Activated CD8-positive, alpha-beta T cell treated with anti-CD3 and anti-CD28 coated beads, Interleukin-2, amount 10 ng/mL, durations not matched to agents 7 days and 5 days (primary cell): ENCODE results near the gene BRI3BP. TPM values are rescaled to one million over a fixed set of nuclear protein-coding genes. Genes with fewer than 3 reads are reported as not detected.
"Not testable (repeated sequence)": the region's sequence is repeated elsewhere in the genome, so short reads cannot be mapped to it uniquely, and the experiment has no call there.

Experiments
- ATAC-seq: fragments of 150-1000 bp; cut with Tn5 transposase; one replicate; pipeline ENCODE4 v1.10.0; 2021; ENCODE audit warnings: moderate library complexity
- CTCF ChIA-PET: fragments of 350-600 bp; sonication (Branson Sonifier 250); formaldehyde crosslinking; loops from one replicate; lab custom pipeline; 2021; ENCODE audit warnings: antibody characterized with exemption; lab: Charles Lee
- POLR2A ChIA-PET: fragments of 350-600 bp; sonication (Branson Sonifier 250); formaldehyde crosslinking; loops from one replicate; lab custom pipeline; 2021; ENCODE audit warnings: antibody characterized with exemption; lab: Charles Lee
- DNase-seq: peaks from one replicate; pipeline ENCODE4 v3.0.0-alpha.2; 2020
- H3K27ac Mint-ChIP-seq: one replicate; pipeline ENCODE4 v1.8.0; 2021; ENCODE audit warnings: mild to moderate bottlenecking, mixed read lengths
- H3K27me3 Mint-ChIP-seq: one replicate; pipeline ENCODE4 v1.8.0; 2021; ENCODE audit warnings: low read depth, mixed read lengths
- H3K36me3 Mint-ChIP-seq: one replicate; pipeline ENCODE4 v1.8.0; 2021; ENCODE audit warnings: low read depth, mixed read lengths
- H3K4me1 Mint-ChIP-seq: one replicate; pipeline ENCODE4 v1.8.0; 2021; ENCODE audit warnings: low read depth, mixed read lengths
- H3K4me3 Mint-ChIP-seq: one replicate; pipeline ENCODE4 v1.8.0; 2021; ENCODE audit warnings: mild to moderate bottlenecking, mixed read lengths
- H3K9me3 Mint-ChIP-seq: one replicate; pipeline ENCODE4 v1.8.0; 2022; ENCODE audit warnings: mixed read lengths; ENCODE audit not compliant: insufficient read depth
- total RNA-seq, 2 experiments: library from RNA; stranded (reverse); gene quantifications; one replicate each; pipeline ENCODE4 v1.2.3, GENCODE V29; 2021

The BRI3BP gene
- total RNA-seq, 2 experiments from 2014 or later: 26.5 to 27.0 TPM

DNA sequence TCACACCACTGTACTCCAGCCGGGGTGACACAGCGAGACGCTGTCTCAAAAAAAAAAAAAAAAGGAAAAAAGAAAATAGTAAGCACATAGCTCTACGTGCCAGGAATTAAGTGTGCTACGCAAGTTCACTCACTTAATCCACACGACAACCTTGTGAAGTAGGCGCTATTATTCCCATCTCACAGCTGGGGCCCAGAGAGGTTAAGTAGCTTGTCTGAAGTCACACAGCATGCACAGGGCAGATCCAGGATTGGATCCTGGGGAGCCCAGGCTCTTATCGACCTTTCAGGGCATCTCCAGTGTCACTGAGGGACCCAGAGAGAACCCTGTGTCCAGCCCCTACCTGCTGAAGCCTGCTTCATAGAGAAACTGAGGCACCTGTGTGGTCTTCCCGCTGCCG, 16.4 kb upstream of the BRI3BP start:
- ATAC-seq (no peak), DNase-seq (no peak)
- ChIA-PET CTCF (no interaction called here), POLR2A (interaction anchor here (1.8 kb wide), 1 partner anchor 12 kb away, joined by 4 read pairs; the partner anchor contains the start of gene DHX37)
- Mint-ChIP-seq H3K27me3 (no peaks in the 10 kb centered on the region), H3K36me3 (peaks cover 51% of the 10 kb centered on the region), H3K9me3 (no peaks in the 10 kb centered on the region), H3K4me3 (no peak overlapping the region), H3K27ac (no peak overlapping the region), H3K4me1 (no peaks in the 10 kb centered on the region)

DNA sequence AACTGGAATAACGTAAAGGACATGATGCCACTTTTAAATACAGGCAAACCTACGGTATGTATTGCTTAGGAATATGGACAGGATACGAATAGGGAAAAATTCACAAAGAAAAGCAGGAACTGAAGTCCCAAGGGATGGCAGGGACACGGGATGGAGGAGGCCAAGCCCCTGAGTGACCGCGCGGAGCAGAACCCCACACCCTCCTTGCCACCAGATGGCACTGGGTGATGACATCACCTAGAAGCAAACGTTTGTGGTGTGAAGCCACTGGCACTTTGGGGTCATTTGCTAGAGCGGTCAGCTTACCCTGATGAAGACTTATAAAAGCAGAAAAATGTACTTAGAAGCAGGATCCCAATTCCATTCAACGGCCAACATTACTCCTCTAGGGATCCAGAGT, 13.9 kb upstream of the BRI3BP start:
- peaks cover 51% of the 10 kb centered on the region for H3K36me3 Mint-ChIP-seq
- CTCF ChIA-PET: no interaction called here
- ATAC-seq: no peak
- POLR2A ChIA-PET: no interaction called here
- H3K9me3 Mint-ChIP-seq: no peaks in the 10 kb centered on the region
- DNase-seq: no peak
- H3K4me3 Mint-ChIP-seq: no peak overlapping the region
- no peaks in the 10 kb centered on the region for H3K27me3 Mint-ChIP-seq
- no peak overlapping the region for H3K27ac Mint-ChIP-seq
- no peaks in the 10 kb centered on the region for H3K4me1 Mint-ChIP-seq

DNA sequence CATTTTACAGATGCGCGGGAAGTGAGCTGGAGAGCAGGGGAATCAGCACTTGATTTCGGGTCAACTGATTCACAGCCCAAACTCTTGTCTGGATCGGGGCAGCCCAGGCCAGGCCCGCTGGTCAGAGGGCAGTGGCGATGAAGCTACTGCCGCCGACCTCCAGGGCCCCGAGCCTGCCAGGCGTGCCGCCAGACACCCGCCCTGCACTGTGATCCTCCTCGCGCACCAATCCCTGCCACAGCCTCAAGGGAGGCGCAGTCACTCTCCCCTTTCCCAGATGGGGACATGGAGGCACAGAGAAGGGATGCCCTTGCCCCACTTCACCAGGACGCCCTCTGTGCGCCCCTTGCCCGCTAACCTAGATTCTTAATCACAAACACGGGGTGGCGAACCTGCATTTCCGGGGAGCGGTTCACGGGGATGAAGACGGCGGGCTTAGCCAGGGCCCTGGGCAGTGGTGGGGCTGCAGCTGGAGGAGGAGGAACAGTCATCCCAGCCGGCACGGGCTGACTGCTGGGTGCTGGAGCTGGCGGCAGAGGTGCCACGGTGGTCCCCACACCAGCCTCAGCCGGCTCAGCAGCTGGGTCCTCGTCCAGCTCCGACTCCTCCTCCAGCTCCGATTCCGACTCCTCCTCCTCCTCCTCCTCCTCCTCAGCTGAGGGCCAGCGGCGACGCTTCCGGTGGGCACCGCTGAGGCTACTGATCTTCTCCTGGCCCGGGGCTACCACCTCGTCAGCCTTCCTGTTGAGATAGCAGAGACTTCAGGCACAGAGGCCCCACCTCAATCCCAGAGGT, 13.2 kb upstream of the BRI3BP start:
- H3K4me3 Mint-ChIP-seq: no peak overlapping the region
- POLR2A ChIA-PET: no interaction called here
- ATAC-seq: no peak
- H3K36me3 Mint-ChIP-seq: peaks cover 47% of the 10 kb centered on the region
- no peak for DNase-seq
- no peaks in the 10 kb centered on the region for H3K9me3 Mint-ChIP-seq
- no peak overlapping the region for H3K27ac Mint-ChIP-seq
- H3K27me3 Mint-ChIP-seq: no peaks in the 10 kb centered on the region
- CTCF ChIA-PET: no interaction called here
- H3K4me1 Mint-ChIP-seq: no peaks in the 10 kb centered on the region

DNA sequence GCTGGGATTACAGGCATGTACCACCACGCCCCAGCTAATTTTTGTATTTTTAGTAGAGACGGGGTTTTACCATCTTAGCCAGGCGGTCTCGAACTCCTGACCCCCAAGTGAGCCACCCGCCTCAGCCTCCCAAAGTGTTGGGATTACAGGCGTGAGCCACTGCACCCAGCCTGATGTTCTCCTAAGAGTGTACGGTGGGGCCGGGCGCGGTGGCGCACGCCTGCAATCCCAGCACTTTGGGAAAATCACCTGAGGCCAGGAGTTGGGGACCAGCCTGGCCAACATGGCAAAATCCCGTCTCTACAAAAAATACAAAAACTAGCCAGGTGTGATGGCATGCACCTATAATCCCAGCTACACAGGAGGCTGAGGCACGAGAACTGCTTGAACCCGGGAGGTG, 6.6 kb upstream of the BRI3BP start:
- CTCF ChIA-PET: interaction anchor here (1.4 to 2.1 kb wide), 2 partner anchors 47 to 67 kb away, joined by 3 to 6 read pairs; no protein-coding TSS in a partner anchor
- POLR2A ChIA-PET, H3K4me3 Mint-ChIP-seq, H3K27ac Mint-ChIP-seq, H3K27me3 Mint-ChIP-seq, DNase-seq, H3K9me3 Mint-ChIP-seq, ATAC-seq: not testable (repeated sequence)
- peaks cover 20% of the 10 kb centered on the region for H3K4me1 Mint-ChIP-seq
- peaks cover 30% of the 10 kb centered on the region for H3K36me3 Mint-ChIP-seq

DNA sequence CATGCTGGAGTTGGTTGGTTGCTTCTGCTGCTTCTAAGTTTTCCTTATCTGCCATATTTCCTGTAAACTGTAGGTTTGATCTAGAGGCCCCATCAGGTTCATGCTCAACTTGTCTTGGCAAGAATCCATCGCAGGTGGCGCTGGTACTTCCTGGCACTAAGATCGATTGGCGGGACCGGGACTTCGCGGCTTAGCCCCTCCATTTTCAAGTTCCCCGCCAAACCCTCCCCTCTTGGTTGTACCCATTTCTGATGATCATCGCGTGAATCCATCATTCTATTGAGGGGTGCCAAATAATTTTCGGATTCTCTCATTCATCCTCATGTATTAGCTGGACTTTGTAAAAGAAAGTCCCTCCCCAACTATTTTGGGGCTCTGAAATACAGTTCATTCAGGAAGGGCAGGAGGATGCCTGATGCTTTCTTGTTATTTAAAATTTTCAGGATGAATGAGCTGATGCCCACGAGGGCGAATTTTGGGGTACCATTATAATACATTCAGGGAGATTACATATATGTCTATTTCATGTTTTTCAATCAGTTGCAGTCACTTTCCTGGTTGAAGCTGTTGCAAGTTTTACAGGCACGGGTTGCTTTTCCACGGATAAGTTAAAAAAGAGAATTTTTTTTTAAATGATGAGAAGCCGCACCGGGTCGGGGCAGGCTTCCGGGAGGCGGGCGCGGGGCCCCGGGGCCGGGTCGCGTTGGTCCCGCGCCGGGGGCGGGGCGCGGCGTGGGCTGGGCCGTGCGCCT, 395 bp upstream of the BRI3BP start:
- peak overlapping the region; percentile 84 for H3K27ac Mint-ChIP-seq
- no peaks in the 10 kb centered on the region for H3K9me3 Mint-ChIP-seq
- peaks cover 35% of the 10 kb centered on the region for H3K4me1 Mint-ChIP-seq
- H3K4me3 Mint-ChIP-seq: peak overlapping the region; percentile 78
- ATAC-seq (peak; percentile 58), DNase-seq (peak; percentile 92)
- no peaks in the 10 kb centered on the region for H3K27me3 Mint-ChIP-seq
- POLR2A ChIA-PET: interaction anchor here (0.7 to 3.4 kb wide), 4 partner anchors 47 to 78 kb away, joined by 3 to 13 read pairs (median 3); partner anchors contain the start of gene UBC
- peaks cover 14% of the 10 kb centered on the region for H3K36me3 Mint-ChIP-seq
- CTCF ChIA-PET: interaction anchor here (0.7 to 3.4 kb wide), 7 partner anchors 48 to 86 kb away, joined by 3 to 21 read pairs (median 4); partner anchors contain the start of gene AACS

DNA sequence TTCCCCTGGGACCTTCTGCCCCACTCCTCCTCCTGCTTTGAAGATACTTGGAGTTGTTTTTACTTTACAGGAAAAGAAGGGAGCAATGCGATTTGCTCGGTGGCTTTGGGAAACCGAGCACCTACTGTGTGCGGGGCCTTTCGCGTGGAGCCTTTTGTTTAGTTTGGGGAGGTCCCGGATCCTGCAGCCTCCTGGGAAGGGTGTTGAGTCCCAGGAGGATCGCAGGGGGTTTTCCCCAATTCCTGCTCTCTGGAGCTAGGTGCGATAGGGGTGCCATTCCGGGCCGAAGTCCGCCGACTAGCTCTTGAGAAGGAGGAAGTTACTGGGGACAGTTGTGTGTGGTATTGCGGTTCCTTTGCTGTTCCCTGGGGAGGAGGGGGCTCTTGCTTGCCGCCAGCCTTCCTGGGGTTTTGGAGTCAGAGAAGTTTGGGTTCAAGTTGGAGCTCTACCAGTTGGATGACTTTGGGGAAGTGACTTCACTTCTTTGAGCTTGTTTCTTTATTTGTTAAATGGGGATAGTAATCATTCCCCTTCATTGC, 1.1 kb downstream of the BRI3BP start:
- peaks cover 19% of the 10 kb centered on the region for H3K36me3 Mint-ChIP-seq
- ATAC-seq (no peak), DNase-seq (peak; percentile 25)
- no peaks in the 10 kb centered on the region for H3K27me3 Mint-ChIP-seq
- H3K4me3 Mint-ChIP-seq: peak overlapping the region; percentile 92
- ChIA-PET CTCF (interaction anchor here (0.8 to 3.4 kb wide), 8 partner anchors 20 to 94 kb away, joined by 3 to 21 read pairs (median 4); partner anchors contain the start of gene AACS), POLR2A (interaction anchor here (1.2 to 3.4 kb wide), 3 partner anchors 73 to 84 kb away, joined by 3 to 13 read pairs (median 4); partner anchors contain the start of gene UBC)
- no peaks in the 10 kb centered on the region for H3K9me3 Mint-ChIP-seq
- peak overlapping the region; percentile 93 for H3K27ac Mint-ChIP-seq
- H3K4me1 Mint-ChIP-seq: peaks cover 29% of the 10 kb centered on the region

DNA sequence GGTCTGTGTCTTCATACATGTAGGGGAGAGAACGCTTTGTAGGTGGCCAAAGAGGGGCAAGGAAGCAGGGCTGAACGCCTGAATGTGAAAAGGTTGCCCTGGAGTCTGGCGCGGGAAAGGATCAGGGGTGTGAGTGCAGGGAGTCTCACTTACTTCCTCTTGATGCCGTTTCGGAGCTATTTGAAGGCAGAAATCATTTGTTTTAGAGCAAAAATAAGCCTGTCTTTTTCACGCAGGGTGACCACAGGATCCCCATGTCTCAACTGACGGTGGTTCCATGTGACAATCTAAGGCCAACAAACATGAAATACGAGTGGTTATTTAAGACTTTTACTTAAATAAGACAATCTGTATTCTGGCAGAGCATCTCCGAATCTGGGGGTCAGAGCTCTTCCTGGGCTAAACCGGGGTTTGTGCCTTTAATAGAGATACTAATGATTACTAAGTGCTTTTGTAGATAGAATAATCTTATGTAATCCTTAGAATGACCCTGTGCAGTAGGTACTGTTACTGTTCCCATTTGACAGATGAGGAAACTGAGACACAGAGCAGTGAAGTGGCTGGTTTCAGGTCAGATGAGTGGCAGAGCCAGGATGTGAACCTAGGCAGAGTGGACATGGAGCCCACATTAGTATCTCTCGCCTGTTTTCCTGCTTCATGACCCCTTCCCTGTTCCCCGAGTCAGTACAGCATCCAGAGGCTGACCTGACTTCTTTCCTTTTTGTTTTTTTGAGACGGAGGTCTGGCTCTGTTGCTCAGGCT, 1.9 kb downstream of the BRI3BP start:
- CTCF ChIA-PET: interaction anchor here (0.8 to 3.4 kb wide), 6 partner anchors 19 to 93 kb away, joined by 3 to 21 read pairs (median 3); no protein-coding TSS in a partner anchor
- ATAC-seq (no peak), DNase-seq (no peak)
- H3K9me3 Mint-ChIP-seq: no peaks in the 10 kb centered on the region
- H3K27me3 Mint-ChIP-seq: no peaks in the 10 kb centered on the region
- peak overlapping the region; percentile 92 for H3K4me3 Mint-ChIP-seq
- peaks cover 29% of the 10 kb centered on the region for H3K4me1 Mint-ChIP-seq
- POLR2A ChIA-PET: interaction anchor here (1.2 to 3.4 kb wide), 3 partner anchors 74 to 84 kb away, joined by 3 to 13 read pairs (median 4); partner anchors contain the start of gene UBC
- peak overlapping the region; percentile 16 for H3K27ac Mint-ChIP-seq
- H3K36me3 Mint-ChIP-seq: peaks cover 19% of the 10 kb centered on the region

DNA sequence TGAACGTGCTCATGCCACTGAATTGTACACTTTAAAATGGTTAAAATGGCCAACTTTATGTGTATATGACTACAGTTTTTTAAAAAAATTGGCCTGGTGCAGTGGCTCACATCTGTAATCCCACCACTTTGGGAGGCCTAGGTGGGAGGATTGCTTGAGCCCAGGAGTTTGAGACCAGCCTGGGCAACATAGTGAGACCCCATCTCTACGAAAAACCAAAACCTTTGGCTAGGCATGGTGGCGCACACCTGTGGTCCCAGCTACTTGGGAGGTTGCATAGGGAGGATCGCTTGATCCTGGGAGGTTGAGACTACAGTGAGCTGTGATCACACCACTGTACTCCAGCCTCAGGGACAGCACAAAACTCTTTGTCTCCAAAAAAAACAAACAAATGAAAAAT, 5.3 kb downstream of the BRI3BP start:
- DNase-seq (no peak), ATAC-seq (no peak)
- ChIA-PET CTCF (no interaction called here), POLR2A (no interaction called here)
- peaks cover 26% of the 10 kb centered on the region for H3K4me1 Mint-ChIP-seq
- H3K27me3 Mint-ChIP-seq: no peaks in the 10 kb centered on the region
- H3K36me3 Mint-ChIP-seq: peaks cover 24% of the 10 kb centered on the region
- H3K27ac Mint-ChIP-seq: no peak overlapping the region
- H3K4me3 Mint-ChIP-seq: no peak overlapping the region
- H3K9me3 Mint-ChIP-seq: no peaks in the 10 kb centered on the region

DNA sequence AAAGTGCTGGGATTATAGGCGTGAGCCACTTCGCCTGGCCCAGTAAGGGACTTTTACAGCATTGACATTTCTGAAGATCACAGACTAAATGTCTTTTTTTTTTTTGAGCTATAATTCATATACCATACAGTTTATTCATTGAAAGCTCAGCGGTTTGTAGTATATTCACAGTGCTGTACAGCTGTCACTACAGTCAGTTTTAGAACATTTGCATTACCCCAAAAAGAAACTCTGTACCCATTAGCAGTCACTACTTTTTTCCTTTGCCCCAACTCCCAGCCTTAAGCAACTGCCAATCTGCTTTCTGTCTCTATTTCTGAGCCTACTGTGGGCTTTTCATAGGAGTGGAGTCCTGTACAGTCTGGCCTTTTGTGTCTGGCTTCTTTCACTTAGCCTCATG, 8.2 kb downstream of the BRI3BP start:
- POLR2A ChIA-PET: no interaction called here
- CTCF ChIA-PET: no interaction called here
- peaks cover 11% of the 10 kb centered on the region for H3K4me1 Mint-ChIP-seq
- ATAC-seq: no peak
- no peak for DNase-seq
- no peak overlapping the region for H3K27ac Mint-ChIP-seq
- no peaks in the 10 kb centered on the region for H3K9me3 Mint-ChIP-seq
- no peaks in the 10 kb centered on the region for H3K27me3 Mint-ChIP-seq
- no peak overlapping the region for H3K4me3 Mint-ChIP-seq
- peaks cover 19% of the 10 kb centered on the region for H3K36me3 Mint-ChIP-seq

DNA sequence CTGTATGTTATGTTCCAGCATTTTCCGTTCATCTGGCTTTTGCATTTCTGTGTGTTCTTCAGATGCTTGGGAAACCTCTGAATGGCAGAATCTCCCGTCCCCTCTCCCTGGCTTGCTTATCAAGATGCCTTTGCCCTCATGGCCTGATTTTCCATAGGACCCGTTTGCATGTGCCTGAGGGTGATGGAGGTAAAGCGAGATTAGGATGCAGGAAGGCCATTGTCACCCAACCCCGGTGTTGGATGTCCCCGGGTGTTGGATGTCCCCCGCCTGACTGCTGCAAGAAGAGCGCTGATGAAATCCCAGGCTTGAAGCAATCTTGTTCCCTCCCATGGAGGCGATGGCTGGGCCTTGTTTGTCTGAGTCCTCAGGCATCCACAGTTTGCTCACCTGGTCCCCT, 9.6 kb downstream of the BRI3BP start:
- peaks cover 20% of the 10 kb centered on the region for H3K36me3 Mint-ChIP-seq
- H3K4me1 Mint-ChIP-seq: peaks cover 8% of the 10 kb centered on the region
- no peaks in the 10 kb centered on the region for H3K27me3 Mint-ChIP-seq
- ChIA-PET POLR2A (no interaction called here), CTCF (no interaction called here)
- DNase-seq: no peak
- no peaks in the 10 kb centered on the region for H3K9me3 Mint-ChIP-seq
- no peak for ATAC-seq
- H3K4me3 Mint-ChIP-seq: no peak overlapping the region
- no peak overlapping the region for H3K27ac Mint-ChIP-seq

DNA sequence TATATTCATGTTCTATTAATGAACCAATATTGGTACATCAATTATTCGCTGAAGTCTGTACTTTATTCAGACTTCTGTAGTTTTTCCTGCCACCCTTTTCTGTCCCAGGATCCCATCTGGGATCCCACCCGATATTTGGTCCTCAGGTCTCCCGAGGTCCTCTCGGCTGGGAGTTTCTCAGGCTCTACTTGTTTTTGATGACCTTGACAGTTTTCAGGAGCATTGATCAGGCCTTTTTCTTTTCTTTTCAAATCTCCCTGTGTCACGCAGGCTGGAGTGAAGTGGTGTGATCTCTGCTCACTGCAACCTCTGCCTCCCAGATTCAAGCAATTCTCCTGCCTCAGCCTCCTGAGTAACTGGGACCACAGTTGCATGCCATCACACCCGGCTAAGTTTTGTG, 11.2 kb downstream of the BRI3BP start:
- Mint-ChIP-seq H3K27ac (no peak overlapping the region), H3K4me3 (no peak overlapping the region), H3K36me3 (peaks cover 12% of the 10 kb centered on the region), H3K9me3 (no peaks in the 10 kb centered on the region), H3K4me1 (peaks cover 8% of the 10 kb centered on the region), H3K27me3 (no peaks in the 10 kb centered on the region)
- ATAC-seq (no peak), DNase-seq (no peak)
- POLR2A ChIA-PET: no interaction called here
- CTCF ChIA-PET: no interaction called here
